Right lobe of liver (tissue), 6 donors: ENCODE results near the gene HK1. TPM values are rescaled to one million over a fixed set of nuclear protein-coding genes. Genes with fewer than 3 reads are reported as not detected.

Experiments used
- ATAC-seq, 4 donors: fragments of 200-7000 bp; cut with Tn5 transposase; one replicate each; pipeline ENCODE4 v1.9.1; 2020; ENCODE audit warnings: mild to moderate bottlenecking in 4 of 4, moderate library complexity in 4 of 4
- DNase-seq, 3 donors: peaks; one replicate each; pipeline ENCODE4 v3.0.0-alpha.2; 2020
- H3K27ac ChIP-seq, 3 donors: fragments of 200-600 bp; one replicate each; pipeline ENCODE4 v1.8.0; 2022
- H3K27me3 ChIP-seq, 2 donors: fragments of 200-600 bp; one replicate each; pipeline ENCODE4 v1.8.0; 2022
- H3K36me3 ChIP-seq, 4 donors: fragments of 200-600 bp; sonication (generic) in 1 of 4; one replicate each; pipeline versions ENCODE4 v1.5.1 to v1.8.0; 2017 to 2022; ENCODE audit warnings: control low read depth in 1 of 4
- H3K4me1 ChIP-seq, 4 donors: fragments of 200-600 bp; sonication (generic) in 1 of 4; one replicate each; pipeline versions ENCODE4 v1.5.1 to v1.8.0; 2017 to 2022; ENCODE audit warnings: control low read depth in 1 of 4
- H3K4me3 ChIP-seq, 3 donors: fragments of 200-600 bp; one replicate each; pipeline ENCODE4 v1.8.0; 2022
- H3K9me3 ChIP-seq, 4 donors: fragments of 200-600 bp; sonication (generic) in 1 of 4; one replicate each; pipeline versions ENCODE4 v1.5.1 to v1.8.0; 2017 to 2022; ENCODE audit warnings: control low read depth in 1 of 4
- CTCF ChIP-seq, 4 donors: fragments of 200-600 bp in 3 of 4; fragments of 450-650 bp in 1 of 4; IDR thresholded peaks; one replicate each; pipeline versions ENCODE4 v1.5.1 to v1.8.0; 2016 to 2022; ENCODE audit warnings: antibody characterized with exemption in 4 of 4, mild to moderate bottlenecking in 2 of 4
- POLR2A ChIP-seq: fragments of 450-650 bp; IDR thresholded peaks from one replicate; pipeline ENCODE4 v1.6.1; 2017; ENCODE audit warnings: antibody characterized with exemption, mild to moderate bottlenecking
- WGBS: methylation state at CpG from one replicate; pipeline ENCODE4 v1.1.6; 2018; ENCODE audit warnings: low coverage, low lambda C conversion rate; ENCODE audit not compliant: insufficient coverage; ENCODE audit errors: missing lambda C conversion rate; 5-methylcytosine and 5-hydroxymethylcytosine counted together
- intact Hi-C, 2 donors: fragments of 100-400 bp; cut with DNase I; formaldehyde crosslinking; loops; one replicate each; pipeline versions ENCODE4 v1.11.2 to v1.14.1; 2022
- total RNA-seq, 6 experiments: library from RNA; depleted of rRNA in 2 of 6; stranded (reverse); fragments of >200 nt in 2 of 6; fragmentation: NEBNext Ultra II Directional in 3 of 6; extraction: Animal tissue kit (Norgen Biotek cat#: 25700) in 3 of 6; gene quantifications; one replicate each; pipeline versions ENCODE4 v1.1.0 to v1.2.4, GENCODE V29; 2016 to 2023
- donor health status: DM: no; HTN: yes; CAD: no.
- donor health status: DM: no; HTN: no; CAD: no.
- donor health status: DM: no; HTN: no; CAD: no.
- donor health status: DM: no; HTN: yes; CAD: no.
- donor health status: DM: no; HTN: yes; CAD: no.

Gene HK1
- total RNA-seq, 6 experiments from 2014 or later = 4.2 to 28.0 (median 7.2) TPM

DNA sequence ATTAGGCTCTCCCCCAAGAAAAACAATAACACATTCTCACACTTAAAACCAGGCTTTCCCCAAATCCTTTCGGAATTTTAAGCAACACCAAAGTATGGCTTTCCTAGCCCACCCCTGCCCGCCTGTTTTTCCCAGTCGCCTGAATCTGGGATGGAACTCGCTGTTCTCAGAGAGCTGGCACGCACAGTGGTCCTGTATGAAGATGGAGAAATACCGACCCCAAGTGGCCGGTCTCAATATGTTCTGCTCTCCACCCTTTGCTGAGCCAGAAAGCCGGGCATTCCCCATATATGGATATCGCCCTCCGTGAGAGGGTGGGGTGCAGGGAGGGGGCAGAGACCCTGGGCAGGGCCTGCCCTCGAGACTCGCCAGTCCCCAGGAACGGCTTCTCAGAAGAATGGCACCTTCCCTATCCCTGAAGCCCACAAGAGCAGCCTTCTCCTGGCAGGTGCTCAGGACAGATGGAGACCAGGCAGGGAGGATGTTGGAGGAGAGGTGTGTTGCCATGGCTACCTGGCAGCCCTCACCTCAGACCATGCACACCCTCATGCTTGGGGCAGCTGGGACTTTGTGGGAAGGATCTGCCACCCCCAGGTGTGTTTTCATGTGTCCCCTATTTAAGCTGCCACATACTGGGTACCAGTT lies 135.0 kb downstream of the HK1 start:
- Histone ChIP-seq H3K4me3 (no peak overlapping the region), H3K27me3 (no peaks in the 10 kb centered on the region), H3K36me3 (no peaks in the 10 kb centered on the region), H3K9me3 (no peaks in the 10 kb centered on the region), H3K27ac (no peak overlapping the region), H3K4me1 (peaks cover 0 to 5% (median 2%) of the 10 kb centered on the region in 4 donors)
- WGBS = 7% methylated on average over 13 of the region's 13 CpGs
- intact Hi-C loops = loop anchor here in 1 of 2 donors (10.0 kb wide), 1 partner anchor 221 kb away; the partner anchor contains the start of gene FAM241B
- DNase-seq (no peak), ATAC-seq (peak in 3 of 4 donors; percentile 14 to 24 (median 20))
- TF ChIP-seq CTCF (IDR thresholded peaks at IDR 0.05) = peak; percentile 17 to 49 (median 44)
- no peak for TF ChIP-seq POLR2A

DNA sequence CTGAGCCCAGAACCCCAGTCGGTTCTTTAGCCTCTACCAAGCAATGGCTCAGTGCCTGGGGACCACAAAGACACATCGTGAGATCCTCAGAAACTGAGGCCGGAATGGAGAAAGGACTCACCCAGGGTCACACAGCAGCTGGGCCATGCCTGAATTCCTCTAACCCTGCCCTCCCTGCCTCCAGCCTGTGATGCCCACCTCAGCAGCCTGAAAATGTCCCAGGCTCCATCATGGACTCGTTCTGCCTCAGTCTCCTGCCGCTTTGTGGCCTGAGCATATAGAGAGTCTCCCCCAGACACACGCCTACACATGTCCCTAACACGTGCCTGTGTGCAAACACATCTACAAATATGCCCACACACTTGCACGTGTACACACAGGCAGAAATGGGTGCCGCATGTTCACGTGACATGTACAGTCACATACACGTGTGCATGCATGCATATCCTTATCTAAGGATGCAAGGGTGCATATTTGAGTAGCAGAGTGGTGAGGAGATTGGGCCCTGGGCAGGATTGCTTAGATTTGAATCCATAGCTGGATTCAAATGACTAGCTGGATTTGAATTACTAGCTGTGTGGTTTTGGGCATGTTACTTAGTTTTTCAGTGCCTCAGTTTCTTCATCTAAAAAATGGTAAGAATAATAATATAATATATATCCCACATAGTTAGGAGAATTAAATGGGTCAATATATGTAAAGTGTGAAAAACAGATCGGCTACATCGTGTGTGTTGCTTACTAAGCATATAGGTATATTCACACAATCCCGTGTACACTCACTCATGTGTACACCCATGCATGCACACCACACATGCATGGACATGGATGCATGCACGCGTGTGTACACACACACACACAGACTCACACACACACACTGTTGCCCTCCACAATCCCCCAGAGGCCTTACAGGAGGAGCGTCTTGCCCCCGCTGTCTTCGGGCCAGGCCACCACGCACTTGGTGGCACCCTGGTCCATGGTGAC lies 136.0 kb downstream of the HK1 start:
- H3K4me3 ChIP-seq = no peak overlapping the region
- ATAC-seq = no peak
- H3K36me3 ChIP-seq = no peaks in the 10 kb centered on the region
- H3K4me1 ChIP-seq = peaks cover 0 to under 1% (median 0%) of the 10 kb centered on the region in 4 donors
- intact Hi-C loops = loop anchor here in 1 of 2 donors (10.0 kb wide), 1 partner anchor 220 kb away; the partner anchor contains the start of gene FAM241B
- H3K27ac ChIP-seq = no peak overlapping the region
- TF ChIP-seq POLR2A (no peak), CTCF (IDR thresholded peaks at IDR 0.05) (no peak)
- WGBS = 74% methylated on average over 12 of the region's 20 CpGs
- no peak for DNase-seq
- H3K9me3 ChIP-seq = no peaks in the 10 kb centered on the region
- no peaks in the 10 kb centered on the region for H3K27me3 ChIP-seq

GRCh38 chr10:69415049-69415448 lies 136.8 kb downstream of the HK1 start:
- Histone ChIP-seq H3K9me3 (no peaks in the 10 kb centered on the region), H3K27ac (no peak overlapping the region), H3K4me3 (no peak overlapping the region), H3K27me3 (no peaks in the 10 kb centered on the region), H3K4me1 (no peaks in the 10 kb centered on the region), H3K36me3 (no peaks in the 10 kb centered on the region)
- intact Hi-C loops = loop anchor here in 1 of 2 donors (10.0 kb wide), 1 partner anchor 220 kb away; the partner anchor contains the start of gene FAM241B
- TF ChIP-seq POLR2A (no peak), CTCF (IDR thresholded peaks at IDR 0.05) (no peak)
- no peak for DNase-seq
- 90% methylated on average over 2 of the region's 13 CpGs for WGBS
- no peak for ATAC-seq

DNA sequence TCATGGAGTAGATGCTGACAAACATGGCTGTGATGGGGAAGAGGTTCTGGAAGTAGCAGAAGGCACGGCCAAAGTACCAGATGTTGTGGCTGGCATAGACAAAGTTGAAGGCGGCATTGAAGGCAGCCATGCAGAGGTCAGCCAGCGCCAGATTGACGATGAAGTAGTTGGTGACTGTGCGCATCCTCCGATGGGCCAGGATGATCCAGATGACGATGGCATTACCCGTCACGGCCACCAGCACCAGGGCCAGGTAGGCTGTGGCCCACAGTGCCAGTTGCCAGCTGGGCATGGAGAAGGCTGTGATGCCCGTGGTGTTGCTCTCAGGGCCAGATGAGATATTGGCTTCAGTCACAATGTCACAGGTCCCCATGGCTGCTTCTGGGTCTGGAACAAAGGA lies 137.7 kb downstream of the HK1 start:
- no peak for TF ChIP-seq CTCF (IDR thresholded peaks at IDR 0.05)
- no peak for TF ChIP-seq POLR2A
- H3K4me3 ChIP-seq = no peak overlapping the region
- WGBS = 88% methylated on average over 2 of the region's 10 CpGs
- H3K4me1 ChIP-seq = no peaks in the 10 kb centered on the region
- H3K9me3 ChIP-seq = no peaks in the 10 kb centered on the region
- no peak overlapping the region for H3K27ac ChIP-seq
- ATAC-seq (no peak), DNase-seq (no peak)
- no peaks in the 10 kb centered on the region for H3K36me3 ChIP-seq
- intact Hi-C loops = loop anchor here in 1 of 2 donors (10.0 kb wide), 1 partner anchor 219 kb away; the partner anchor contains the start of gene FAM241B
- H3K27me3 ChIP-seq = no peaks in the 10 kb centered on the region
